IPS-NIHi7 (cell line): Measurements from ENCODE around the gene QRFP.

ENCODE experiments used
- DNase-seq: peaks from one replicate; pipeline ENCODE4 v3.0.0; 2012; ENCODE audit warnings: mixed read lengths; ENCODE audit errors: extremely low spot score

The QRFP gene

GRCh38 chr9:130904070-130905044 lies 7.7 kb upstream of the QRFP start:
- no peak for DNase-seq

- no peak for DNase-seq
Observed at GRCh38 chr9:130903194-130904069, 6.8 kb upstream of the QRFP start.

DNA sequence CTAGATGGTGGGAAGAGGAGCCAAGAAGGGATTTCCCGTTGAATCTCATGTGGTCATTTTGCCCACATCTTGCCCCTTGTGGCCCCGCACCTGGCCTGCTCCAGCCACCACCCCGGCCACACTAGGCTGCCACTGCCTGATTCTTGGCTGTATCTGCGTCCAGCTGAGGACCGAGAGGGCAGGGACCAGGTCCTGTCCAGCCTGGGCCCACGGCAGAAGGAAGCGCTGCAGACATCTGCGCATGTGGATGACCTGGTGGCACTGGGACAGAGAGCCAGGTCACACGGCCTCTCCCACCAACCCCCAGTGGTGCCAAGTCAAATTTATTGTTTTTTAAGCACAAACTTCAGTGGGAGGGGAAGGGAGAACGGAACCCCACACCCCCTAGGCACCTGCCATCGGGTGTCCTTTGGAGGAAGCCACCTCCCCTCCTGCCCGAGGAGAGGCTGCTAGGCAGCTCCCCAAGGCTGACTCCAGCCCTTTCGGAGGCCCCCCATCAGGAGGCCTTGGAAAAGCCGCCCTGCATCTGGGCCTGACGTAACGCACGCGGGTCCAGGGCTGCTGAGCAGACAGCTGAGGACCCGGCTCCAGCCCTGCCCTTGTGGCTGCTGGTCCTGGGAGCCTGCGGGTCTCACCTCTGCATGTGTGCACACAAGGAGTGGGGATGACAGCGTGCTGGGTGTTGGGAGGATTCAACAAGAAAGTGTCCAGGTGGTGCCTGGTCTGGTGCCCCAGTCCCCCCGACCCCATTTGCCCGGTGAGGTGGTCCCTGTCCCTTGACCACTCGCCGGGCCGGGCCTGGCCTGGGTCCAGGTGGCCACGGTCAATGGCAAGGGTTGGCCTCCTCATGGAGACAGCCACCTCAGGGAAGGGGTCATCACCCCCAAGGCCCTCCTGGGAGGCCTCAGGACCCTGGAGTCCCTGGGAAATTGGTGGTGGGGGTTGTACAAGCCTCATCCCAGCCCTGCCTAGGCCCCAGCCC lies 5.9 kb upstream of the QRFP start:
- no peak for DNase-seq

GRCh38 chr9:130901498-130902203 lies 5.0 kb upstream of the QRFP start:
- DNase-seq, result no peak

DNA sequence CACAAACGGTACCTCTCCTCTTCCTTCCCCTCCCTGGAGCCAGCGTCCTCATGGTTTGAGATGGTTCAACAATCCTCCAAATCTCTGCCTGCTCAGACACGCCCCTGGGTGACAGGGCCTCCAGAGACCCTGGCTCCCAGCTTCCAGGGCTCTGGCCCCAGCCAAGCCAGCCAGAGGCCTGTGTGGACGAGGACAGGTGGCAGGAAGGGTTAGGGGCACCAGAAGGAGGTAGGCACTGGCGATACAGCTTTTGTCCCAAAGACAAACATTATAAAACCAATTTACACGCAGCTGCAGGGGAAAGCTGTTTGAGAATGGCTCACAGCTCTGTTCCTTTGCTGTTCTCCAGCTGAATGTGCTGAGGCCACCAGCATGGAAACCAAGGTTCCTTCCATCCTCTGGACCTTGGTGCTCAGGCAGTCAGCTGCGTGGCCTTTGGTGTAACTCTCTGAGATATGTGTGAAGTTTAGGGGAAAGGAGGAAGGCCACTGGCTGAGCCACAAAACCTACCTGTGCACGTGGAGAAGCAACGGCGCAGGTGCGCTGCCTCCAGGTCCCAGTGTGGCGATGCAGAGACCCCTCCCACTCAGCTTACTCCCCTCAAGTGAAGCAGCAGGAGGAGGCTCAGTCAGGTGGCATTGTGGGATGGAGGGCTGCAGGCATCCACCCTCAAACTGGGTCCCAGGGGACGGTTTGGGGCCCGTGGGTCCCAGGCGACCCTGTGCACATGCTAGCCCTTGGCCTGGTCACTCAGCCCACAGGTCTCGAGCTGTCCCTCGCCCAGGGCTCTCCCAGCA lies 4.3 kb upstream of the QRFP start:
- DNase-seq, result no peak

GRCh38 chr9:130899051-130899748 lies 2.6 kb upstream of the QRFP start:
- DNase-seq, result no peak

- no peak for DNase-seq
Observed at GRCh38 chr9:130898552-130898852, 1.9 kb upstream of the QRFP start.

DNA sequence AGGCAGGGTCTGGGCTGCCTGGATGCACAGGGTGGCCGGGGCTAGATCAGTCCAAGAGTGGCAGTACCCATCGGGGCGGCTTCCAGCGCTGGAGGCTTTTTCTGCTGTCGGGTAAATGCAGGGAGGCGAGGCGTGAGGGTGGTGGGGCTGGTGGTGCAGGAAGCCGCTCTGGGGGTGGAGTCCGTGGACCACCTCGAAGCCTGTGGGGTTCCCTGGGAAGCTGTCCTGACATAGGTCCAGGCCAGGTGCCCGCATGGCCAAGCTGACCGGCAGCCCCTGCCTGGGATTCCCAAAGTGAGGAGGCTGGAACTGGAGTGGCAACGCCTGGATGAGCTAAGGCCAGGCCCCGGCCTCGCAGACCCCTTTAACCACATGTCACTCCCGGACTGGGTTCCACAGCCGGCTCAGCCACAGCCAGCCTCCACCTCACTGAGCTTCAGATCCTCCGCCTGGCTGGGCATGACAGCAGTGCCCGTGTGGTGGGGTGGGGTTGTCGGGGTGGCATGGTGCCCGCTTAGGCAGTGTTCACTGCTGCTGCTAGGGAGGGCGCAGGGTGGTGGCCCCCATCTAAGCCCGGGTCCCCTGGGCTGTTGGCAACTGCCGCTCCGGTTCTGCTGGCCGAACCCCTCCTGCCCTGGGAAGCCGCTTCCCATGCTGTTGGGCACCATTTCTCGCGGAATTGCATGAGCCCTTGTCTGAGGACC lies 1.4 kb upstream of the QRFP start:
- DNase-seq, result no peak

DNA sequence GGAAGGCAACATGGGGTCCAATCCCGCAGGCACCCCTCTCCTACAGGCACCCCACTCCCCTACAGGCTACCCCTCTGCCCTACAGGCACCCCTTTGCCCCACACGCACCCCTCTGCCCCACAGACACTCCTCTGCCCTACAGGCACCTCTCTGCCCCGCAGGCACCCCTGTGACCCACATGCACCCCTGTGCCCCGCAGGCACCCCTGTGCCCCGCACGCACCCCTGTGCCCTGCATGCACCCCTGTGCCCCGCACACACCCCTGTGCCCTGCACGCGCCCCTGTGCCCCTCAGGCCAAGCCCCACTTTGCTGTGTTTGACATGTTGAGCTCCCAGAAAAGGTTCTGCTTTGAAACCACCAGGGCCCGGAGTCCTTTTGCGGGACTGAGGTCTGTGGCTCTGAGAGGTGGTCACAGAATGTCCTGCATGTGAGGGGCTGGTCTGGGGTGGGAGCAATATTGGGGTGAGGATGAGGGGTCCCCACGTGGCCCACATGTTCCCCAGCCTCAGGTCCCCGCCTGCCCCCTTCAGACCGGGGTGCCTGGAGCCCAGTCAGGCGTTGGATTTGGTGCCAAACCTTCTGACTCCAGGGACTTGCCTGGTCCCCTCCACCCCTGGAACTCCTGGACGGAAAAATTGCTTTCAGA lies 616 bp upstream of the QRFP start:
- DNase-seq, result no peak

DNA sequence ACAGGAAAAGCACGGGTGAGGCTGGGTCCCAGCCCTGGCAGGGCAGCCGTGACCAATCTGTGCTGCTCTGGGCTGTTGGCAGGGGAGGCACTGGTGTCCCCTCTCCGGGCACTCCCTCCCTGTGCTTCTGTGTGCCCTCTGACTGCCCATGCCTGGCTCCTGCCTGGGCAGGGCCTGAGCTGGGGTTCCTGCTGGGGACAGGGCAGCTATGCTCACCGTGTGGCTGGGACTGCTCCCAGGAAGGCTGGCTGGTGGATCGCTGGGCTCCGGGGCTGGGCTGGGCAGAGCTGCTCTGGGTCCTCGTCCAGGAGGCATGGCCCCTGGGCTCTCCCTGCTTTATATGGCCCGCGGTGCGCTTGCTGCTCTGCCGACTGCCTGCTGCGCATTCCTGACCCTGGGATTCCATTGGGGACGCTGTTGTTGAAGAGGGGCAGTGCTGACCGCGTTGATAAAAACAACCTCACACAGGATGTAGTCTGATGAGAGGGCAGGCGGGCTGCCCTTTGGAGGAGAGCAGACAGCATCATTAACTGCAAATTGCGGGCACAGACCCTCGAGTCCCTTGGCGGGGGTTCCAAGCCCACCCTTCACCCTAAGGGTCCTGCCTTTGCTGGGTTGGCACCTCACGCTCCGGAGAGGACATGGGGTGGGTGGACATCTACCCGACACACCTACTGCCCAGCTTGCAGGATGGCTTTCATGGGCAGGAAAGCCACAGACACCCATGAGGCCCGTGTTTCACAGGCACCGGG lies 955 bp downstream of the QRFP start:
- no peak for DNase-seq

GRCh38 chr9:130895038-130895437 lies 1.6 kb downstream of the QRFP start:
- no peak for DNase-seq

- DNase-seq, result no peak
Observed at GRCh38 chr9:130894546-130894945, 2.1 kb downstream of the QRFP start.

DNA sequence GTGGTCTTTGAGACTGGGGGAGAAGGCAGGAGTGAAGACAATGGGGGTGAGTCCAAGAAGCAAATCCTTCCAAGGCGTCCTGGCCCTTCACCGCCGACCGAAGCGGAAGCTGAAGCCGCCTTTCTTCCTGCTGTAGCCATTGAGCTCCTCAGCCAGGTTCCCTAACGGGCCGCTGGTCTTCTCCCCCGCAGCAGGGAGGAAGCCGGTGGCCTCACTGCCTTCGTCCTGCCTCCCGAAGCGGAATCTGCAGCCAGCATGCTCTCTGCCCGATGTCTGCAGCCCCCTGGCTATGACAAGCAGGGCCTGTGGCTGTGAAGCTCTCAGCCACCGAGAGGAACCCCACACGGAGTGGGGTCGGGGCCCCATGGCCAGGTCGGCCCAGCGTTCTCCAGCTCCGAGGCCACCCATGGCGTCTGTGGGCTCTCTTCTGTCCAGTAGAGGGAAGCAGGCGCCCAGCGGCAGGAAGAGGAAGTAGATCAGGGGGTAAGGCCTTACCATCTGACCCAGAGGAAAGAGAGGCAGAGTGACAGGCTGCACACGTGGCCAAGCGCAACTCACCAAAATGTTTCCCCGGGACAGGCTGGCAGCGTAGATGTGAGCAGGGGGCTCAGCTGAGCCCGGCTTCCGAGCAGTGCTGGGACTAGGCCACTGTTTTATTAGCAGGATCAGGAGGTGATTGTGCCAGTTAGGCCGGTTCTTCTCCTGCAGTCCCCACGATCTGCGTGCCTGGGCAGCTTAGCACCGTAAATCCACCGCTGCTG lies 3.1 kb downstream of the QRFP start:
- peak; percentile 67 for DNase-seq

GRCh38 chr9:130892477-130893304 lies 3.9 kb downstream of the QRFP start:
- no peak for DNase-seq

GRCh38 chr9:130891688-130892476 lies 4.7 kb downstream of the QRFP start:
- no peak for DNase-seq
